Embryonic facial prominence (tissue), 1 donor: Measurements from ENCODE around the gene GART.
"Not testable (repeated sequence)": the region's sequence is repeated elsewhere in the genome, so short reads cannot be mapped to it uniquely, and the experiment has no call there.

Experiments
- DNase-seq: peaks from one replicate; pipeline ENCODE4 v3.0.0-alpha.2; 2016; ENCODE audit errors: extremely low spot score

Gene GART

DNA sequence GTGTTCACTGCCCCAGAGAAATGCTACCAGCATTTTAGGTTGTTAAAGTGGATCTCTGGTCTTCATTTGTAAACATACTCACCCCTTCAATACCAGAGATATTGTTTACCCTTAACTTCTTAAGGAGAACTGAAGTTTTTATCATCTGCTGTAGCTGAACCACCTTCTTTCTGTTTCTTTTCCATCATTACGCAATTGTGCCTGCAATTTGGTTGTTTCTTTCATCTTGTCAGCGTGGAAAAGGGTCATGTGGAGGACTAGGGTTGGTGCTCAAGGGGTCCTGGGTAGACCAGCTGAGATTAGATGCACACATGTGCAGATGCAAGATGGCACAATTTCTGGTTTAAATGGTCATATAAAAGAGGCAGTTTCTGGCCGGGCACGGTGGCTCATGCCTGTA is 23.0 kb downstream of the GART start:
- DNase-seq: no peak

- DNase-seq: no peak
Measured at GRCh38 chr21:33514229-33514628, 27.7 kb downstream of the GART start.

DNA sequence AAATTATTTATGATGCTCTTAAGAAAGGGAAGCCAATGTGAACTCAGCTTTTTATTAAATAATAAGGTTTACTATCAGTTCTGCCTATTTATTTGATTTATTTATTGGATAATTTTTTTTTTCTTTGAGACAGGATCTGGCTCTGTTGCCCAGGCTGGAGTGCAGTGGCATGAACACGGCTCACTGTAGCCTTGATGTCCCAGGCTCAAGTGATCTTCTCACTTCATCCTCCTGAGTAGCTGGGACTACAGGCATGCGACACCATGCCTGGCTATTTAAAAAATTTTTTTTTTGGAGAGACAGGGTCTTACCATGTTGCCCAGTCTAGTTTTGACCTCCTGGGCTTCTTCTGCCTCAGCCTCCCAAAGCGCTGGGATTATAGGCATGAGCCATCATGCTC is 29.4 kb downstream of the GART start:
- no peak for DNase-seq

GRCh38 chr21:33511639-33512038 is 30.3 kb downstream of the GART start:
- no peak for DNase-seq

DNA sequence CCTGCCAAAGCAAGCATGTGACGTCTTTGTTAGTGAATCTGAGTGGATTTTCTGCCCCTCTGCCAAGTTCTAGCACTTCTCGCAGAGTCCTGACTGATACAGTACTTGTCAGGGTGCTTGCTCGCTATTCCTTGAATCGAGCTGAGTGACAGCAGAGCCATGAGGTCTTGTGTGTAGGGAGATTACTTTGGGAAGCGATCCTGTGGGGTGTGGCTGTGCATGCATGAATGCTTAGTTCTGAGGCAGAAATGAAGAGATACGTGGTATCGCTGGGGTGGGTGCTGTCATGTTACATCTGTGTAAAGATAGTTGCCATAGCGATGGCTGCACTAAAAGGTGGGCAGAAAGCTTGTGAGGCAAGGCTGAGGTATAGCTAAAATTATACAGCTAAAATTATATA is 31.1 kb downstream of the GART start:
- no peak for DNase-seq

DNA sequence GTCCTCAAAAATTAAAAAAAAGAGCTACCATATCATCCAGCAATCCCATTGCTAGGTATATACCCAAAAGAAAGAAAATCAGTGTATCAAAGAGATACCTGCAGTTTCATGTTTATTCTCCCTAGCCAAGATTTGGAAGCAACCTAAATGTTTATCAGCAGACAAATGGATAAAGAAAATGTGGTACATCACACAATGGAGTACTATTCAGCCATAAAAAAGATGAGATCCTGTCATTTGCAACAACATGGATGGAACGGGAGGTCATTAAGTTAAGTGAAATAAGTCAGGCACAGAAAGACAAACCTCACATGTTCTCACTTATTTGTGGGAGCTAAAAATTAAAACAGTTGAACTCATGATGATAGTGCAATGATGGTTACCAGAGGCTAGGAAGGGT is 34.9 kb downstream of the GART start:
- not testable (repeated sequence) for DNase-seq

GRCh38 chr21:33505833-33506232 is 36.1 kb downstream of the GART start:
- no peak for DNase-seq

DNA sequence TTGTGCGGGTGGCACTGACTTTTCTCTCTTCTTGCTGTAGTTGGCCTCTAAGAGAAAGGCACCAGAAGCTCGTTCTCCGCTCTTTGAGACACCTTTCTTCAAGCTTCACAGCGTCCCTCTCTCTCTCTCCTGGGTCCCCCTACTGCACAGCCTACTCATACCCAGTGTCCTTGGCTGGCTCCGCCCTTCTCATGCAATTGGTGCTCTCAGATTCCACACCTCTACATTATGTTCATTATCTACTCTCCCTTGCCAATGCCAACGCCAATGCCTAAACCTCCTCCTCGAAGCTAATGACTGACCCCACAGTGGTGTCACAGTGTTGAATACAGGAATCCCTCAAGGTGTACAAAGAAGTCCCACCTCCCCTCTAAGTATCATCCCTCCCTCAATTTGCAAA is 45.6 kb downstream of the GART start:
- no peak for DNase-seq

- no peak for DNase-seq
Measured at GRCh38 chr21:33495743-33496142, 46.2 kb downstream of the GART start.

- no peak for DNase-seq
Measured at GRCh38 chr21:33493756-33494155, 48.2 kb downstream of the GART start.

DNA sequence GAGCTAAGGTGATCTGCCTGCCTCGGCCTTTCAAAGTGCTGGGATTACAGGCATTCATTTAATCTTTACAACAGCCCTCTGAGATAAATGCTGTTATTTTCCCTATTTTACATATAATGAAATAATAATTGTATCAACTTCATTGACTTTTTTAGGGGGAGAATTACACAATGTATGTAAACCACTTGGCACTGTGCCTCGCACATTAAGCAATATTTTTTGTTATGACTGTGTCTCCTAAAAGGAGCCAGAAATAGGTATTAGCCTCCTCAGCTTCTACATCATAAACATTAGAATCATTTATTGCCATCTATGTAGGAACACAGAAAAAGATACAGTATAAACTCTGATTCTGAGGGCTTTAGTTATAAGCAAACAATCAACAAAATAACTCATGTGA is 49.3 kb downstream of the GART start:
- DNase-seq: no peak

- peak; percentile 86 for DNase-seq
Measured at GRCh38 chr21:33491373-33492102, 50.4 kb downstream of the GART start, which contains the start of gene DNAJC28. TSS of gene DNAJC28 (minus strand) at chr21:33491716. CDS start at chr21:33489393, 2,323 bp downstream.

DNA sequence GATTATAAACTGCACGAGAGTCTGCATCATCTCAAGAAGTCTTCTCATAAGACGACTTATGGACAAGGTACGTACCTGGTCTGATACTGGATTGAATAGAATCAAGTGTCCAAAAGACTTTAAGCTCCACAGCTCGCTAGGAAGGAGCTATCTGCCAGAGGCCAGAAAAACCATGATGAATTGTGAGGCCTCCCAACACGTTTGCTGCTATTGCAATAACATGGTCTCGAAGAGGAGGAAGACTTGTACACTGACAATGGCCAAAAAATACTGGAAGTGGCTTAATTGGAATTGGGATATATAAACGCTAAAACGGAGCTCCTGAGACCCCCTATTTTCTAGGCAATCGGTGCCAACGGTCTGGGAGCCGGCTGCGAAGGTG is 50.9 kb downstream of the GART start:
- no peak for DNase-seq

GRCh38 chr21:33488936-33489335 is 53.0 kb downstream of the GART start:
- no peak for DNase-seq

DNA sequence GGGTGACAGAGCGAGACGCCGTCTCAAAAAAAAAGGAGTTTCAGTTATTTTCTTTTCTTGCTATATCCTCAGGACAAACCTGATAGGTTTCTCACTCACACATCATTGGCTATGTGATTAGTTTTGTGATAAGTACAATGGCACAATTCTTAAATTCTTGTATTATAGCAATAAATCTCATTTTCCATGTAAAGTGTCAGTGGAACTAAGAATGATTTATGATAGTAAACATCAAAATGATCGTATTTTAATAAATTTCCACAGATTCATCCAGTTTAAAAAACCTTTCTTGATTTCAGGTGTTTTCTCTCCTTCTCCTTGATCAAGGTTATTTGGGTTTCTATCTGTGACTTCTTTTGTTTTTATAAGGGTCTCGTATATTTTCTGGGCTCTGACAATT is 53.9 kb downstream of the GART start:
- DNase-seq: no peak

GRCh38 chr21:33481314-33481943 is 60.5 kb downstream of the GART start:
- no peak for DNase-seq

GRCh38 chr21:33480481-33481103 is 61.3 kb downstream of the GART start:
- no peak for DNase-seq

DNA sequence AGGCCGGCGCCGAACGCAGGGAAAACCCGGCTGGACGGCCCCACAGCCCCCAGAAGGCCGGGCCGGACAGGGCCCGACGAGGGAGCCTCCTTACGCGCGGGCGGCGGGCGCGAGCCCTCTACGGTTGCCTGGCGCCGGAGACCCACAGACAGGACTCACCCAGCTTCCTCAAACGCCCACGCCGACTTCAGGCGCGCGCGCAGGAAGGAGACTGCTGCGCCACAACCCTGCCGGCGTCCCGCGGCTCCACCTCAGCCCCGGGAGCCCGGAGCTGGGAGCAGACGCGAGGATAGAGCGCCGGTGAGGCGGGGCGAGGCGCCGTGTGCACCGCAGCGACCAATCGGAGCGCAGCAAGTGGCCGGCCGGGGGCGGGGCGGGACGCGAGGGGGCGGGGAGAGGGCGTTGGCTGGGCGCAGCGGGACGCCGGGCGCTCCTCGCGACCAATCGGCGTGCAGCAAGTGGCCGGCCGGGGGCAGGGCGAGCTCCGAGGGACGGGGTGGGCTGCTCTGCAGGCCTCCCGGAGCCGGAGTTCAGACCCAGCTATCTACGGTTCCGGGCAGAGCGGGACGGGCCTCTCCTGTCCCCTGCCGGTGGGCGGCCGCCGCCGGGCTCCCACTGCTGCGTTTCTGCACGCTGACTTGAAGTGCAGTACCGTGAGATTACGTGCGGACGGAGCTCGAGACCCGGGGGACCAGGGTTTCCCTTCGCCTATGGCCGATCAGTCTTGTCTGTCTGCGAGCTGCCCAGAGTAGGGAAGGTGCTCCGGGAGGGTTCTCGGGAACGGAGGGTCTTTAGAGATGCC is 62.0 kb downstream of the GART start, which contains the start of gene TMEM50B:
TSS of gene TMEM50B (minus strand) at position 296 of the 802 bp plus-strand sequence. CDS start 11,089 bp downstream, outside the sequence.
- DNase-seq: peak; percentile 86

GRCh38 chr21:33478935-33479678 is 62.8 kb downstream of the GART start:
- peak; percentile 32 for DNase-seq

DNA sequence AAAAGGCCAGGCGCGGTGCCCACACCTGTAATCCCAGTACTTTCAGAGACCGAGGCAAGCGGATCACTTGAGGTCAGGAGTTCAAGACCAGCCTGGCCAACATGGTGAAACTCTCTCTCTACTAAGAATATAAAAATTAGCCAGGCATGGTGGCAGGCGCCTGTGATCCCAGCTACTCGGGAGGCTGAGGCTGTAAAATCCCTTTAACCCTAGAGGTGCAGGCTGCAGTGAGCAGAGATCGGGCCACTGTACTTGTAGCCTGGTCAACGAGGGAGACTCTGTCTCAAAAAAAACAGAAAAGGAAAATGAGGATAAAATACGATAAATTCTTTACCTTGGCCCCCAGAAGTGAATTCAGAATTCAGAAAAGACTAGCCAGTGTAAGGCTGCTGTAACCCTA is 63.7 kb downstream of the GART start:
- no peak for DNase-seq

DNA sequence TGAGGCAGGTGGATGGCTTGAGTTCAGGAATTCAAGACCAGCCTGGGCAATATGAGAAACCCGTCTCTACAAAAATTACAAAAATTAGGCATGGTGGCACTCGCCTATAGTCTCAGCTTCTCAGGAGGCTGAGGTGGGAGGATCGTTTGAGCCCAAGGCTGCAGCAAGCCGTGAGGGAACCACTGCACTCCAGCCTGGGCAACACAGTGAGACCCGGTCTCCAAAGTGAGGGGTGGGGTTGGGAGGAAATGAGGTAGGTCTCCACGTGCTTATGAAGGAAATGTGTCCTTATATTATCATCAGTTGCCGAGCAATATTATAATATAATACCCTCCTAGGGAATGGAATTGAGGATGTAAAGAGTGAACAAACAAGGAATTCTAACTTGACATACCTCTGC is 64.9 kb downstream of the GART start:
- DNase-seq: no peak
